ENCODE data around the gene SIX1. TPM values are rescaled to one million over a fixed set of nuclear protein-coding genes. Genes with fewer than 3 reads are reported as not detected.

SIX1 gene
- polyA plus RNA-seq, 2 of the 4 experiments (the other 2 are of a cell fraction), result 4.4 to 7.2 TPM

DNA sequence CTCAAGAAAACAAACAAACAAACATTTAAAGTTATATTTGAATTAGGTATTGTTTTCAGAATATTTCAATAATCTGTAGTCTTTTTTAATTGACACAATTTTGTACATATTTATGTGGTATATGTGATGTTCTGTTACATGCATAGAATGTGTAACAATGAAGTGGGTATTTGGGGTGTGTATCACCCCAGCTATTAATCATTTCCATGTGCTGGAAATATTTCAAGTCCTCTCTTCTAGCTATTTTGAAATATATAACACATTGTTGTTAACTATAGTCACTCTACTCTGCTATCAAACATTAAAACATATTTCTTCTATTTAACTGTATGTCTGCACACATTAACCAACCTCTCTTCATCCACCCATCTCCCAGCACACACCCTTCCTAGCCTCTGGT lies 32.0 kb upstream of the SIX1 start:
- TF ChIP-seq PBX3 (IDR thresholded peaks at IDR 0.05) (no peak), FOSB (CRISPR knock-in tag; IDR thresholded peaks at IDR 0.05) (no peak), HDAC2 (IDR thresholded peaks at IDR 0.05) (no peak), ZSCAN20 (CRISPR knock-in tag; IDR thresholded peaks at IDR 0.05) (no peak), ZC3H11A (IDR thresholded peaks at IDR 0.05) (no peak), ZFP36 (IDR thresholded peaks at IDR 0.05; ENCODE audit: borderline replicate concordance, partially characterized antibody) (no peak)
- Histone ChIP-seq H3K27ac (no peak overlapping the region), H3K9me3 (no peaks in the 10 kb centered on the region), H3K4me3 (no peak overlapping the region), H3K4me1 (no peaks in the 10 kb centered on the region), H3K4me2 (no peak overlapping the region)
- ATAC-seq, result no peak
- POLR2A ChIA-PET, result no interaction called here
- no peak for DNase-seq (ENCODE audit: low read depth in 1 of 2, low spot score in 1 of 2)
- CTCF ChIA-PET, result no interaction called here
- FAIRE-seq, result no peak

- FAIRE-seq (no peak), ATAC-seq (no peak)
- POLR2A ChIA-PET, result no interaction called here
Measured at GRCh38 chr14:60680511-60680910, 31.2 kb upstream of the SIX1 start.

More at GRCh38 chr14:60680511-60680910, 31.2 kb upstream of the SIX1 start:
- no peak overlapping the region for H3K4me3 ChIP-seq
- DNase-seq (ENCODE audit: low read depth in 1 of 2, low spot score in 1 of 2), result no peak
- 82% methylated on average over 3 of the region's 3 CpGs for WGBS (ENCODE audit: missing lambda C conversion rate)
- H3K4me2 ChIP-seq, result no peak overlapping the region
- no peaks in the 10 kb centered on the region for H3K9me3 ChIP-seq
- H3K27ac ChIP-seq, result no peak overlapping the region
- TF ChIP-seq ZNF302 (CRISPR knock-in tag; IDR thresholded peaks at IDR 0.05) (no peak), GATA3 (IDR thresholded peaks at IDR 0.05; ENCODE audit: borderline replicate concordance) (no peak), PBX3 (IDR thresholded peaks at IDR 0.05) (no peak), TFCP2L1 (CRISPR knock-in tag; IDR thresholded peaks at IDR 0.05) (no peak), CHD2 (IDR thresholded peaks at IDR 0.05; ENCODE audit: low read length, partially characterized antibody) (no peak), MAZ (IDR thresholded peaks at IDR 0.05; ENCODE audit: borderline replicate concordance, low read depth, low read length) (no peak), EHF (CRISPR knock-in tag; IDR thresholded peaks at IDR 0.05) (no peak), ELK1 (IDR thresholded peaks at IDR 0.05; ENCODE audit: low read depth, low read length) (no peak), POLR2A (IDR thresholded peaks at IDR 0.05; ENCODE audit: low read length) (no peak), FOSL2 (IDR thresholded peaks at IDR 0.05) (no peak), FOSL2 (CRISPR knock-in tag; IDR thresholded peaks at IDR 0.05) (no peak), ZC3H11A (IDR thresholded peaks at IDR 0.05) (no peak), RCOR1 (IDR thresholded peaks at IDR 0.05; ENCODE audit: low read depth, low read length) (no peak), TP53 (CRISPR knock-in tag; IDR thresholded peaks at IDR 0.05) (no peak), HDAC2 (IDR thresholded peaks at IDR 0.05) (no peak), HOXA7 (CRISPR knock-in tag; IDR thresholded peaks at IDR 0.05) (no peak), CBX8 (IDR thresholded peaks at IDR 0.05) (no peak), CBX2 (IDR thresholded peaks at IDR 0.05; ENCODE audit: borderline replicate concordance, low read depth) (no peak)
- TF ChIP-seq, protein P1, sequence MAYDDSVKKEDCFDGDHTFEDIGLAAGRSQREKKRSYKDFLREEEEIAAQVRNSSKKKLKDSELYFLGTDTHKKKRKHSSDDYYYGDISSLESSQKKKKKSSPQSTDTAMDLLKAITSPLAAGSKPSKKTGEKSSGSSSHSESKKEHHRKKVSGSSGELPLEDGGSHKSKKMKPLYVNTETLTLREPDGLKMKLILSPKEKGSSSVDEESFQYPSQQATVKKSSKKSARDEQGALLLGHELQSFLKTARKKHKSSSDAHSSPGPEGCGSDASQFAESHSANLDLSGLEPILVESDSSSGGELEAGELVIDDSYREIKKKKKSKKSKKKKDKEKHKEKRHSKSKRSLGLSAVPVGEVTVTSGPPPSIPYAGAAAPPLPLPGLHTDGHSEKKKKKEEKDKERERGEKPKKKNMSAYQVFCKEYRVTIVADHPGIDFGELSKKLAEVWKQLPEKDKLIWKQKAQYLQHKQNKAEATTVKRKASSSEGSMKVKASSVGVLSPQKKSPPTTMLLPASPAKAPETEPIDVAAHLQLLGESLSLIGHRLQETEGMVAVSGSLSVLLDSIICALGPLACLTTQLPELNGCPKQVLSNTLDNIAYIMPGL (CRISPR knock-in tag; IDR thresholded peaks at IDR 0.05; ENCODE audit: borderline replicate concordance), result no peak
- no peaks in the 10 kb centered on the region for H3K4me1 ChIP-seq
- CTCF ChIA-PET, result interaction anchor here (0.6 kb wide), 1 partner anchor 23 kb away, joined by 4 read pairs; no protein-coding TSS in a partner anchor

All from A549 (cell line).